Neural crest cell (in vitro differentiated cells): Measurements from ENCODE around the gene ABI3. TPM values are rescaled to one million over a fixed set of nuclear protein-coding genes. Genes with fewer than 3 reads are reported as not detected.

ENCODE experiments used
- DNase-seq: peaks from one replicate; pipeline ENCODE4 v3.0.0; 2021; ENCODE audit warnings: low read depth, mixed read lengths, low spot score
- H3K27ac Mint-ChIP-seq: one replicate; pipeline ENCODE4 v1.8.0; 2021; ENCODE audit warnings: mild to moderate bottlenecking, mixed read lengths; ENCODE audit not compliant: unreplicated experiment
- H3K27me3 Mint-ChIP-seq: 2 replicates; pipeline ENCODE4 v1.8.0; 2021; ENCODE audit warnings: low read depth, mild to moderate bottlenecking, mixed read lengths
- H3K36me3 Mint-ChIP-seq: 2 replicates; pipeline ENCODE4 v1.8.0; 2021; ENCODE audit warnings: low read depth, mild to moderate bottlenecking, mixed read lengths
- H3K4me1 Mint-ChIP-seq: 2 replicates; pipeline ENCODE4 v1.8.0; 2021; ENCODE audit warnings: mixed read lengths
- H3K4me3 Mint-ChIP-seq: one replicate; pipeline ENCODE4 v1.8.0; 2021; ENCODE audit warnings: mild to moderate bottlenecking, mixed read lengths
- H3K9me3 Mint-ChIP-seq: 2 replicates; pipeline ENCODE4 v1.8.0; 2021; ENCODE audit warnings: mixed read lengths
- total RNA-seq: library from RNA; stranded (reverse); gene quantifications from 2 replicates; pipeline ENCODE4 v1.2.1, GENCODE V29; 2021
- TF ChIP-seq, protein P1 (sequence below): fragments of 200-600 bp; sonication (generic); conservative IDR thresholded peaks from 2 replicates; pipeline ENCODE4 v1.5.0; 2021; ENCODE audit warnings: antibody characterized with exemption, mild to moderate bottlenecking

The ABI3 gene
- total RNA-seq, 1 donor from 2014 or later, result 1.0 TPM

DNA sequence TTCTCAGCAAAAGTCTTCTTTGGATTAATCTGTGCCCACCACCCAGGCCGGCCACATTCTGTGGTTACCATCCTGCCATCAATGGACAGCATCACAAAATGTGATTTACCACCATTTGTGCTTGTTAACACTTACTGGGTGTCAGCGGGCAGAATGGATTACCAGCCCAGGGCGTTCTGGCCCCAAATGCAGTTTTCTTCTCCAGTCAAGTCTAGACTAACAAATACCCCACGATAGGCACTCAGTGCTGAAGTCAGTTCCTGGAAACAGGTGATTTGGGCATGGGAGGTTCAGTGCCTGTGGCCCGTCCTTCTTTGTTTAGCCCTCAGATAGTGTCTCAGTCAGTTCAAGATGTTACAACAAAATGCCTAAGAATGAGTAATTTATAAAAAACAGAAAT is 58.8 kb downstream of the ABI3 start:
- no peaks in the 10 kb centered on the region for H3K4me1 Mint-ChIP-seq
- no peaks in the 10 kb centered on the region for H3K27me3 Mint-ChIP-seq
- no peak for DNase-seq
- no peak overlapping the region for H3K27ac Mint-ChIP-seq
- TF ChIP-seq, protein P1, sequence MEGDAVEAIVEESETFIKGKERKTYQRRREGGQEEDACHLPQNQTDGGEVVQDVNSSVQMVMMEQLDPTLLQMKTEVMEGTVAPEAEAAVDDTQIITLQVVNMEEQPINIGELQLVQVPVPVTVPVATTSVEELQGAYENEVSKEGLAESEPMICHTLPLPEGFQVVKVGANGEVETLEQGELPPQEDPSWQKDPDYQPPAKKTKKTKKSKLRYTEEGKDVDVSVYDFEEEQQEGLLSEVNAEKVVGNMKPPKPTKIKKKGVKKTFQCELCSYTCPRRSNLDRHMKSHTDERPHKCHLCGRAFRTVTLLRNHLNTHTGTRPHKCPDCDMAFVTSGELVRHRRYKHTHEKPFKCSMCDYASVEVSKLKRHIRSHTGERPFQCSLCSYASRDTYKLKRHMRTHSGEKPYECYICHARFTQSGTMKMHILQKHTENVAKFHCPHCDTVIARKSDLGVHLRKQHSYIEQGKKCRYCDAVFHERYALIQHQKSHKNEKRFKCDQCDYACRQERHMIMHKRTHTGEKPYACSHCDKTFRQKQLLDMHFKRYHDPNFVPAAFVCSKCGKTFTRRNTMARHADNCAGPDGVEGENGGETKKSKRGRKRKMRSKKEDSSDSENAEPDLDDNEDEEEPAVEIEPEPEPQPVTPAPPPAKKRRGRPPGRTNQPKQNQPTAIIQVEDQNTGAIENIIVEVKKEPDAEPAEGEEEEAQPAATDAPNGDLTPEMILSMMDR, result no peak
- no peaks in the 10 kb centered on the region for H3K9me3 Mint-ChIP-seq
- H3K4me3 Mint-ChIP-seq, result no peak overlapping the region
- no peaks in the 10 kb centered on the region for H3K36me3 Mint-ChIP-seq

Other genes starting within 250 kb of the ABI3 start
- gene GIP, start 242.1 kb upstream of the ABI3 start, total RNA-seq, result not detected in 2 replicates
- gene IGF2BP1, start 213.3 kb upstream of the ABI3 start, total RNA-seq, result 536 and 543 TPM in 2 replicates
- 0.02 TPM in 1 of 2 replicates, not detected in the other for gene B4GALNT2, start 77.9 kb upstream of the ABI3 start, total RNA-seq
- not detected in 2 replicates for gene GNGT2, start 133 bp upstream of the ABI3 start, total RNA-seq
- not detected in 2 replicates for gene PHOSPHO1, start 20.1 kb downstream of the ABI3 start, total RNA-seq
- 42.1 and 44.1 TPM in 2 replicates for gene ZNF652, start 151.5 kb downstream of the ABI3 start, total RNA-seq
- gene PHB1, start 204.2 kb downstream of the ABI3 start, total RNA-seq, result 248 and 256 TPM in 2 replicates